Ovary (tissue), 3 donors: ENCODE data around the gene ABCA4.

Experiments used
- EP300 ChIP-seq: sonication (generic); formaldehyde crosslinking; IDR thresholded peaks from one replicate; pipeline ENCODE4 v1.6.1; 2017; ENCODE audit warnings: antibody characterized with exemption
- POLR2A ChIP-seq: fragments of 450-650 bp; IDR thresholded peaks from one replicate; pipeline ENCODE4 v1.6.1; 2017; ENCODE audit warnings: antibody characterized with exemption, mild to moderate bottlenecking, moderate library complexity
- TF ChIP-seq, protein P1 (sequence below), 3 donors: fragments of 450-650 bp in 2 of 3; fragments of 200-600 bp in 1 of 3; IDR thresholded peaks; one replicate each; pipeline versions ENCODE4 v1.5.1 to v1.8.0; 2016 to 2022; ENCODE audit warnings: antibody characterized with exemption in 3 of 3, mild to moderate bottlenecking in 1 of 3
- donor health status: DM: no; HTN: no; CAD: no.

DNA sequence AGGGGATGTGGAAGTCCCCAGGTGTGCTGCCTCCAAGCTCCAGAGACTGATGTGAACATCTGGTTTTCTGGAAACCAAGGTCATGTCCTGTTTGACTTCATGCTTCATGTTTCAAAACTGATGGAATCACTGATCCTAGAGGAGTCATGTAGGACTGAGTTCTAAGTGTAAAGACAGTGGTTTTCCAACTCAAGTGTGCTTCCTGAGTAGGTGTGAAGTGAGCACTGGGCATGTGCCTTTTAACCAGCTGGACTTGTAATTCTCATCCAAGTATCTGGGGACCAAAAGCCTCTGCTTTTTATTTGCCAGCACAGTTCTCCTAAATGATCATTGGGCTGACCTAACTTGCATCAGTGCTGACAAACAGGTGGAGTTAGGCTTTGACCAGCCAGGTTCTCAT, 36.9 kb downstream of the ABCA4 start:
- TF ChIP-seq POLR2A (no peak), EP300 (no peak)
- TF ChIP-seq, protein P1, sequence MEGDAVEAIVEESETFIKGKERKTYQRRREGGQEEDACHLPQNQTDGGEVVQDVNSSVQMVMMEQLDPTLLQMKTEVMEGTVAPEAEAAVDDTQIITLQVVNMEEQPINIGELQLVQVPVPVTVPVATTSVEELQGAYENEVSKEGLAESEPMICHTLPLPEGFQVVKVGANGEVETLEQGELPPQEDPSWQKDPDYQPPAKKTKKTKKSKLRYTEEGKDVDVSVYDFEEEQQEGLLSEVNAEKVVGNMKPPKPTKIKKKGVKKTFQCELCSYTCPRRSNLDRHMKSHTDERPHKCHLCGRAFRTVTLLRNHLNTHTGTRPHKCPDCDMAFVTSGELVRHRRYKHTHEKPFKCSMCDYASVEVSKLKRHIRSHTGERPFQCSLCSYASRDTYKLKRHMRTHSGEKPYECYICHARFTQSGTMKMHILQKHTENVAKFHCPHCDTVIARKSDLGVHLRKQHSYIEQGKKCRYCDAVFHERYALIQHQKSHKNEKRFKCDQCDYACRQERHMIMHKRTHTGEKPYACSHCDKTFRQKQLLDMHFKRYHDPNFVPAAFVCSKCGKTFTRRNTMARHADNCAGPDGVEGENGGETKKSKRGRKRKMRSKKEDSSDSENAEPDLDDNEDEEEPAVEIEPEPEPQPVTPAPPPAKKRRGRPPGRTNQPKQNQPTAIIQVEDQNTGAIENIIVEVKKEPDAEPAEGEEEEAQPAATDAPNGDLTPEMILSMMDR (IDR thresholded peaks at IDR 0.05): no peak
